WTC11 (cell line): ENCODE results near the gene DNAI1. TPM values are rescaled to one million over a fixed set of nuclear protein-coding genes. Genes with fewer than 3 reads are reported as not detected.

Source experiments
- ATAC-seq: fragments of 200-7000 bp; cut with Tn5 transposase; 2 replicates; pipeline ENCODE4 v1.10.0; 2021; ENCODE audit warnings: mild to moderate bottlenecking, moderate library complexity
- CTCF ChIA-PET: fragments of 300-600 bp; sonication (Branson Sonifier 250); formaldehyde crosslinking; loops from one replicate; lab custom pipeline; 2021; ENCODE audit warnings: antibody characterized with exemption; lab: Charles Lee
- POLR2A ChIA-PET: fragments of 350-600 bp; sonication (Branson Sonifier 250); formaldehyde crosslinking; loops from one replicate; lab custom pipeline; 2021; ENCODE audit warnings: antibody characterized with exemption; lab: Charles Lee
- DNase-seq: peaks from one replicate; pipeline ENCODE4 v3.0.0; 2021; ENCODE audit warnings: low spot score
- H3K27ac Mint-ChIP-seq: 2 replicates; pipeline ENCODE4 v1.8.0; 2021; ENCODE audit warnings: mixed read lengths
- H3K27me3 Mint-ChIP-seq: 2 replicates; pipeline ENCODE4 v1.8.0; 2021; ENCODE audit warnings: low read depth, mild to moderate bottlenecking, moderate library complexity, mixed read lengths
- H3K36me3 Mint-ChIP-seq: 2 replicates; pipeline ENCODE4 v1.8.0; 2021; ENCODE audit warnings: mixed read lengths
- H3K4me1 Mint-ChIP-seq: 2 replicates; pipeline ENCODE4 v1.8.0; 2022; ENCODE audit warnings: mixed read lengths
- H3K4me3 Mint-ChIP-seq: 2 replicates; pipeline ENCODE4 v1.8.0; 2021; ENCODE audit warnings: mild to moderate bottlenecking, moderate library complexity, mixed read lengths
- H3K9me3 Mint-ChIP-seq: 2 replicates; pipeline ENCODE4 v1.8.0; 2021; ENCODE audit warnings: mixed read lengths
- ATF2 ChIP-seq: sonication (generic); formaldehyde crosslinking; IDR thresholded peaks from 2 replicates; pipeline ENCODE4 v1.8.1; 2022; ENCODE audit warnings: low read depth, missing genetic modification reagents, borderline replicate concordance
- ATF3 ChIP-seq: sonication (generic); formaldehyde crosslinking; conservative IDR thresholded peaks from 2 replicates; pipeline ENCODE4 v1.8.1; 2022; ENCODE audit warnings: mild to moderate bottlenecking, missing genetic modification reagents
- E2F4 ChIP-seq: sonication (generic); formaldehyde crosslinking; IDR thresholded peaks from 2 replicates; pipeline ENCODE4 v1.8.1; 2022; ENCODE audit warnings: low read depth, mild to moderate bottlenecking, moderate library complexity, missing genetic modification reagents, borderline replicate concordance
- FOXP1 ChIP-seq: sonication (generic); formaldehyde crosslinking; IDR thresholded peaks from 2 replicates; pipeline ENCODE4 v1.8.0; 2022; ENCODE audit warnings: missing genetic modification reagents, mild to moderate bottlenecking, moderate library complexity, borderline replicate concordance
- GABPB1 ChIP-seq: sonication (generic); formaldehyde crosslinking; IDR thresholded peaks from 2 replicates; pipeline ENCODE4 v1.8.1; 2023; ENCODE audit warnings: mild to moderate bottlenecking, missing genetic modification reagents
- GRHL2 ChIP-seq: fragments of 250-450 bp; sonication (Bioruptor Pico); IDR thresholded peaks from 2 replicates; pipeline ENCODE4 v1.8.0; 2022; ENCODE audit warnings: mild to moderate bottlenecking, moderate library complexity; ENCODE audit not compliant: insufficient replicate concordance, severe bottlenecking
- JUN ChIP-seq: sonication (generic); formaldehyde crosslinking; IDR thresholded peaks from 2 replicates; pipeline ENCODE4 v1.8.0; 2023; ENCODE audit warnings: mild to moderate bottlenecking, missing genetic modification reagents
- MXD4 ChIP-seq: fragments of 250-450 bp; sonication (Bioruptor Pico); IDR thresholded peaks from 2 replicates; pipeline ENCODE4 v1.8.0; 2021; ENCODE audit warnings: mild to moderate bottlenecking, moderate library complexity, borderline replicate concordance
- NR3C1 ChIP-seq: sonication (generic); formaldehyde crosslinking; conservative IDR thresholded peaks from 2 replicates; pipeline ENCODE4 v1.8.1; 2023; ENCODE audit warnings: low read depth, mild to moderate bottlenecking, missing genetic modification reagents
- RELA ChIP-seq: sonication (generic); formaldehyde crosslinking; IDR thresholded peaks from 2 replicates; pipeline ENCODE4 v1.8.1; 2022; ENCODE audit warnings: missing genetic modification reagents, mild to moderate bottlenecking, borderline replicate concordance
- TCF7 ChIP-seq: sonication (generic); formaldehyde crosslinking; IDR thresholded peaks from 2 replicates; pipeline ENCODE4 v1.8.0; 2022; ENCODE audit warnings: mild to moderate bottlenecking, low read depth, missing genetic modification reagents, moderate library complexity
- TEAD1 ChIP-seq: sonication (generic); formaldehyde crosslinking; IDR thresholded peaks from 2 replicates; pipeline ENCODE4 v1.8.0; 2022; ENCODE audit warnings: mild to moderate bottlenecking, missing genetic modification reagents
- TEAD4 ChIP-seq: sonication (generic); formaldehyde crosslinking; IDR thresholded peaks from 2 replicates; pipeline ENCODE4 v1.8.0; 2022; ENCODE audit warnings: mild to moderate bottlenecking, missing genetic modification reagents
- TP53 ChIP-seq: sonication (generic); formaldehyde crosslinking; IDR thresholded peaks from 2 replicates; pipeline ENCODE4 v1.8.1; 2023; ENCODE audit warnings: mild to moderate bottlenecking, missing genetic modification reagents
- USF1 ChIP-seq: sonication (generic); formaldehyde crosslinking; IDR thresholded peaks from 2 replicates; pipeline ENCODE4 v1.8.0; 2022; ENCODE audit warnings: mild to moderate bottlenecking, missing genetic modification reagents
- ZBTB21 ChIP-seq: sonication (generic); formaldehyde crosslinking; IDR thresholded peaks from 2 replicates; pipeline ENCODE4 v1.8.1; 2023; ENCODE audit warnings: mild to moderate bottlenecking, missing genetic modification reagents, borderline replicate concordance
- ZNF121 ChIP-seq: sonication (generic); formaldehyde crosslinking; IDR thresholded peaks from 2 replicates; pipeline ENCODE4 v1.8.0; 2023; ENCODE audit warnings: missing genetic modification reagents
- total RNA-seq: library from RNA; stranded (reverse); gene quantifications from 3 replicates; pipeline ENCODE4 v1.2.3, GENCODE V29; 2021
- TF ChIP-seq, protein P1 (sequence below): sonication (generic); formaldehyde crosslinking; IDR thresholded peaks from 2 replicates; pipeline ENCODE4 v1.8.1; 2022; ENCODE audit warnings: mild to moderate bottlenecking, missing genetic modification reagents, moderate library complexity, borderline replicate concordance
- TF ChIP-seq, protein P2 (sequence below): fragments of 250-450 bp; sonication (Bioruptor Pico); IDR thresholded peaks from 2 replicates; pipeline ENCODE4 v1.8.0; 2021; ENCODE audit warnings: mild to moderate bottlenecking
- TF ChIP-seq, protein P3 (sequence below): sonication (generic); formaldehyde crosslinking; IDR thresholded peaks from 2 replicates; pipeline ENCODE4 v1.8.0; 2023; ENCODE audit warnings: missing genetic modification reagents, mild to moderate bottlenecking, borderline replicate concordance
- TF ChIP-seq, protein P4 (sequence below): sonication (generic); formaldehyde crosslinking; IDR thresholded peaks from 2 replicates; pipeline ENCODE4 v1.8.0; 2023; ENCODE audit warnings: mild to moderate bottlenecking, missing genetic modification reagents

Gene DNAI1
- total RNA-seq, 1 experiment from 2014 or later = 2.1 TPM

DNA sequence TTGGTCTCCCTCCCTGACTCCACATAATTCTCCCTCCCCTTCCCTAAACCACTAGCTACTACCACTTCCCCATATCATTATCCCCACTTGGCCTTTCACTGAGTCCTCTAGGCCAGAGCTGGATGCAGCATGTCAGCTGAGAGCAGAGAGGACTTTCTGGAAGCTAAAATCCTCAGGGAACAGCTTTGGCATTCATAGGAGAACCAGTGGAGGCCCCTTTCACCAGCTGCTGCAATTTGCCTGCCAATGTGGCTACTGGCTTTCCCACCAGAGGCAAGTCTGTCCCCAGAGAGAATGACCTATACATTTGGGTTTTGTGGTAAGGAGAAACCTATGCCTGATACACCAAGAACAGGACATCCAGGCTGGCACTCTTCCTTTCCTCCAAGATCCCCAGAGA is 14.6 kb upstream of the DNAI1 start (continued):
- TF ChIP-seq, protein P1, sequence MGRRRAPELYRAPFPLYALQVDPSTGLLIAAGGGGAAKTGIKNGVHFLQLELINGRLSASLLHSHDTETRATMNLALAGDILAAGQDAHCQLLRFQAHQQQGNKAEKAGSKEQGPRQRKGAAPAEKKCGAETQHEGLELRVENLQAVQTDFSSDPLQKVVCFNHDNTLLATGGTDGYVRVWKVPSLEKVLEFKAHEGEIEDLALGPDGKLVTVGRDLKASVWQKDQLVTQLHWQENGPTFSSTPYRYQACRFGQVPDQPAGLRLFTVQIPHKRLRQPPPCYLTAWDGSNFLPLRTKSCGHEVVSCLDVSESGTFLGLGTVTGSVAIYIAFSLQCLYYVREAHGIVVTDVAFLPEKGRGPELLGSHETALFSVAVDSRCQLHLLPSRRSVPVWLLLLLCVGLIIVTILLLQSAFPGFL (CRISPR knock-in tag) = no peak
- TF ChIP-seq ATF3 (CRISPR knock-in tag) = no peak
- TF ChIP-seq USF1 = no peak
- TF ChIP-seq, protein P2, sequence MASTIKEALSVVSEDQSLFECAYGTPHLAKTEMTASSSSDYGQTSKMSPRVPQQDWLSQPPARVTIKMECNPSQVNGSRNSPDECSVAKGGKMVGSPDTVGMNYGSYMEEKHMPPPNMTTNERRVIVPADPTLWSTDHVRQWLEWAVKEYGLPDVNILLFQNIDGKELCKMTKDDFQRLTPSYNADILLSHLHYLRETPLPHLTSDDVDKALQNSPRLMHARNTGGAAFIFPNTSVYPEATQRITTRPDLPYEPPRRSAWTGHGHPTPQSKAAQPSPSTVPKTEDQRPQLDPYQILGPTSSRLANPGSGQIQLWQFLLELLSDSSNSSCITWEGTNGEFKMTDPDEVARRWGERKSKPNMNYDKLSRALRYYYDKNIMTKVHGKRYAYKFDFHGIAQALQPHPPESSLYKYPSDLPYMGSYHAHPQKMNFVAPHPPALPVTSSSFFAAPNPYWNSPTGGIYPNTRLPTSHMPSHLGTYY (CRISPR knock-in tag) = no peak

GRCh38 chr9:34446468-34446891 is 12.1 kb upstream of the DNAI1 start:
- ATAC-seq (no peak), DNase-seq (no peak)
- Mint-ChIP-seq H3K4me3 (no peak overlapping the region), H3K4me1 (peaks cover 24% of the 10 kb centered on the region), H3K27ac (no peak overlapping the region), H3K36me3 (no peaks in the 10 kb centered on the region), H3K9me3 (no peaks in the 10 kb centered on the region), H3K27me3 (no peaks in the 10 kb centered on the region)
- ChIA-PET POLR2A (interaction anchor here (0.7 kb wide), 1 partner anchor 64 kb away, joined by 3 read pairs; no protein-coding TSS in a partner anchor), CTCF (interaction anchor here (0.6 to 1.3 kb wide), 4 partner anchors 23 to 145 kb away, joined by 3 to 8 read pairs (median 4); no protein-coding TSS in a partner anchor)
- TF ChIP-seq RELA (CRISPR knock-in tag) (no peak), TCF7 (no peak), TEAD4 (CRISPR knock-in tag) (no peak), NR3C1 (CRISPR knock-in tag) (no peak), TEAD1 (CRISPR knock-in tag) (no peak), E2F4 (CRISPR knock-in tag) (no peak), FOXP1 (CRISPR knock-in tag) (no peak), JUN (CRISPR knock-in tag) (no peak), ATF2 (CRISPR knock-in tag) (no peak), ZBTB21 (CRISPR knock-in tag) (no peak), MXD4 (CRISPR knock-in tag) (no peak), ZNF121 (no peak), GABPB1 (CRISPR knock-in tag) (no peak), TP53 (CRISPR knock-in tag) (no peak), GRHL2 (no peak)
- TF ChIP-seq, protein P3, sequence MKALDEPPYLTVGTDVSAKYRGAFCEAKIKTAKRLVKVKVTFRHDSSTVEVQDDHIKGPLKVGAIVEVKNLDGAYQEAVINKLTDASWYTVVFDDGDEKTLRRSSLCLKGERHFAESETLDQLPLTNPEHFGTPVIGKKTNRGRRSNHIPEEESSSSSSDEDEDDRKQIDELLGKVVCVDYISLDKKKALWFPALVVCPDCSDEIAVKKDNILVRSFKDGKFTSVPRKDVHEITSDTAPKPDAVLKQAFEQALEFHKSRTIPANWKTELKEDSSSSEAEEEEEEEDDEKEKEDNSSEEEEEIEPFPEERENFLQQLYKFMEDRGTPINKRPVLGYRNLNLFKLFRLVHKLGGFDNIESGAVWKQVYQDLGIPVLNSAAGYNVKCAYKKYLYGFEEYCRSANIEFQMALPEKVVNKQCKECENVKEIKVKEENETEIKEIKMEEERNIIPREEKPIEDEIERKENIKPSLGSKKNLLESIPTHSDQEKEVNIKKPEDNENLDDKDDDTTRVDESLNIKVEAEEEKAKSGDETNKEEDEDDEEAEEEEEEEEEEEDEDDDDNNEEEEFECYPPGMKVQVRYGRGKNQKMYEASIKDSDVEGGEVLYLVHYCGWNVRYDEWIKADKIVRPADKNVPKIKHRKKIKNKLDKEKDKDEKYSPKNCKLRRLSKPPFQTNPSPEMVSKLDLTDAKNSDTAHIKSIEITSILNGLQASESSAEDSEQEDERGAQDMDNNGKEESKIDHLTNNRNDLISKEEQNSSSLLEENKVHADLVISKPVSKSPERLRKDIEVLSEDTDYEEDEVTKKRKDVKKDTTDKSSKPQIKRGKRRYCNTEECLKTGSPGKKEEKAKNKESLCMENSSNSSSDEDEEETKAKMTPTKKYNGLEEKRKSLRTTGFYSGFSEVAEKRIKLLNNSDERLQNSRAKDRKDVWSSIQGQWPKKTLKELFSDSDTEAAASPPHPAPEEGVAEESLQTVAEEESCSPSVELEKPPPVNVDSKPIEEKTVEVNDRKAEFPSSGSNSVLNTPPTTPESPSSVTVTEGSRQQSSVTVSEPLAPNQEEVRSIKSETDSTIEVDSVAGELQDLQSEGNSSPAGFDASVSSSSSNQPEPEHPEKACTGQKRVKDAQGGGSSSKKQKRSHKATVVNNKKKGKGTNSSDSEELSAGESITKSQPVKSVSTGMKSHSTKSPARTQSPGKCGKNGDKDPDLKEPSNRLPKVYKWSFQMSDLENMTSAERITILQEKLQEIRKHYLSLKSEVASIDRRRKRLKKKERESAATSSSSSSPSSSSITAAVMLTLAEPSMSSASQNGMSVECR (CRISPR knock-in tag) = no peak
- TF ChIP-seq, protein P4, sequence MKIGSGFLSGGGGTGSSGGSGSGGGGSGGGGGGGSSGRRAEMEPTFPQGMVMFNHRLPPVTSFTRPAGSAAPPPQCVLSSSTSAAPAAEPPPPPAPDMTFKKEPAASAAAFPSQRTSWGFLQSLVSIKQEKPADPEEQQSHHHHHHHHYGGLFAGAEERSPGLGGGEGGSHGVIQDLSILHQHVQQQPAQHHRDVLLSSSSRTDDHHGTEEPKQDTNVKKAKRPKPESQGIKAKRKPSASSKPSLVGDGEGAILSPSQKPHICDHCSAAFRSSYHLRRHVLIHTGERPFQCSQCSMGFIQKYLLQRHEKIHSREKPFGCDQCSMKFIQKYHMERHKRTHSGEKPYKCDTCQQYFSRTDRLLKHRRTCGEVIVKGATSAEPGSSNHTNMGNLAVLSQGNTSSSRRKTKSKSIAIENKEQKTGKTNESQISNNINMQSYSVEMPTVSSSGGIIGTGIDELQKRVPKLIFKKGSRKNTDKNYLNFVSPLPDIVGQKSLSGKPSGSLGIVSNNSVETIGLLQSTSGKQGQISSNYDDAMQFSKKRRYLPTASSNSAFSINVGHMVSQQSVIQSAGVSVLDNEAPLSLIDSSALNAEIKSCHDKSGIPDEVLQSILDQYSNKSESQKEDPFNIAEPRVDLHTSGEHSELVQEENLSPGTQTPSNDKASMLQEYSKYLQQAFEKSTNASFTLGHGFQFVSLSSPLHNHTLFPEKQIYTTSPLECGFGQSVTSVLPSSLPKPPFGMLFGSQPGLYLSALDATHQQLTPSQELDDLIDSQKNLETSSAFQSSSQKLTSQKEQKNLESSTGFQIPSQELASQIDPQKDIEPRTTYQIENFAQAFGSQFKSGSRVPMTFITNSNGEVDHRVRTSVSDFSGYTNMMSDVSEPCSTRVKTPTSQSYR (CRISPR knock-in tag) = no peak
